Fibroblast of lung (primary cell): ENCODE results near the gene LPIN2. TPM values are rescaled to one million over a fixed set of nuclear protein-coding genes. Genes with fewer than 3 reads are reported as not detected.
A peak's percentile ranks its signal among the peaks of the same experiment; 100 is the strongest.

ENCODE experiments used
- DNase-seq, 2 donors: peaks; one replicate each; pipeline versions ENCODE4 v3.0.0 to v3.0.0-alpha.2; 2010; ENCODE audit warnings: low read depth in 2 of 2
- H2AFZ ChIP-seq: 2 replicates; pipeline ENCODE4 v1.5.1; 2012; ENCODE audit warnings: low read length, control low read depth, inconsistent platforms
- H3K27ac ChIP-seq: 2 replicates; pipeline ENCODE4 v1.5.1; 2011; ENCODE audit warnings: low read length, control low read depth; ENCODE audit not compliant: insufficient read depth
- H3K27me3 ChIP-seq: 2 replicates; pipeline ENCODE4 v1.5.1; 2011; ENCODE audit warnings: mild to moderate bottlenecking, low read length; ENCODE audit not compliant: control insufficient read depth, insufficient read depth
- H3K36me3 ChIP-seq: 2 replicates; pipeline ENCODE4 v1.5.1; 2011; ENCODE audit warnings: low read length; ENCODE audit not compliant: control insufficient read depth, insufficient read depth
- H3K4me1 ChIP-seq: 2 replicates; pipeline ENCODE4 v1.5.1; 2011; ENCODE audit warnings: low read length; ENCODE audit not compliant: control insufficient read depth, insufficient read depth; ENCODE audit errors: extremely low read depth
- H3K4me2 ChIP-seq: 2 replicates; pipeline ENCODE4 v1.5.1; 2011; ENCODE audit warnings: low read length, control low read depth; ENCODE audit not compliant: insufficient read depth; ENCODE audit errors: extremely low read depth
- H3K4me3 ChIP-seq, 4 experiments: fragments of 200-600 bp in 1 of 4; sonication (generic) in 1 of 4; replicated peaks in 1 of 4; 2 replicates each; pipeline ENCODE4 v1.5.1; 2011 to 2016; ENCODE audit warnings: low read length in 4 of 4, low read depth in 3 of 4, mild to moderate bottlenecking in 3 of 4, control low read depth in 2 of 4, inconsistent platforms in 1 of 4, mixed read lengths in 1 of 4; ENCODE audit not compliant: insufficient read depth in 1 of 4; ENCODE audit errors: control extremely low read depth in 1 of 4
- H3K79me2 ChIP-seq: 2 replicates; pipeline ENCODE4 v1.5.1; 2012; ENCODE audit warnings: mild to moderate bottlenecking, low read length, inconsistent platforms; ENCODE audit not compliant: control insufficient read depth, insufficient read depth
- H3K9ac ChIP-seq: 2 replicates; pipeline ENCODE4 v1.5.1; 2011; ENCODE audit warnings: mild to moderate bottlenecking, low read length, control low read depth; ENCODE audit not compliant: insufficient read depth
- H3K9me3 ChIP-seq: 2 replicates; pipeline ENCODE4 v1.5.1; 2012; ENCODE audit warnings: low read depth, low read length; ENCODE audit not compliant: control insufficient read depth, insufficient read depth
- H4K20me1 ChIP-seq: 2 replicates; pipeline ENCODE4 v1.5.1; 2011; ENCODE audit warnings: low read length; ENCODE audit not compliant: control insufficient read depth, insufficient read depth; ENCODE audit errors: extremely low read depth
- CTCF ChIP-seq, 2 donors: IDR thresholded peaks in 1 of 2; conservative IDR thresholded peaks in 1 of 2; 1 replicate in 1 of 2; 2 replicates in 1 of 2; pipeline ENCODE4 v1.5.1; 2011 to 2012; ENCODE audit warnings: low read length in 2 of 2, control low read depth in 1 of 2, inconsistent platforms in 1 of 2, low read depth in 1 of 2, mild to moderate bottlenecking in 1 of 2
- EZH2 ChIP-seq: IDR thresholded peaks from 2 replicates; pipeline ENCODE4 v1.5.1; 2012; ENCODE audit warnings: low read length, control low read depth, mild to moderate bottlenecking; ENCODE audit errors: missing control alignments
- polyA plus RNA-seq, 2 donors: library from polyadenylated mRNA; depleted of rRNA in 1 of 2; stranded (reverse) in 1 of 2; unstranded in 1 of 2; fragments of >200 nt; gene quantifications; 2 replicates each; pipeline ENCODE4 v1.2.1, GENCODE V29; 2011 to 2012; ENCODE audit warnings: missing spikeins in 1 of 2
- total RNA-seq: library from RNA; depleted of rRNA; stranded (reverse); fragments of >200 nt; gene quantifications from 2 replicates; pipeline ENCODE4 v1.2.1, GENCODE V29; 2014

Gene LPIN2
- total and polyA plus RNA-seq, 2 donors (not counting 1 experiment from before 2014, with no cell fraction given): 51.0 to 58.1 TPM

- DNase-seq: no peak
- H3K4me2 ChIP-seq: no peak overlapping the region
- H3K79me2 ChIP-seq: peaks cover 72% of the 10 kb centered on the region
- no peaks in the 10 kb centered on the region for H4K20me1 ChIP-seq
- no peak overlapping the region for H2AFZ ChIP-seq
- H3K27me3 ChIP-seq: no peaks in the 10 kb centered on the region
- TF ChIP-seq EZH2 (no peak), CTCF (conservative IDR thresholded peaks at IDR 0.05 in 1 of 2, IDR thresholded peaks at IDR 0.05 in 1 of 2; ENCODE audit: low read depth in 1 of 2, low read length in 2 of 2) (no peak)
- H3K4me1 ChIP-seq: peaks cover 40% of the 10 kb centered on the region
- H3K4me3 ChIP-seq: no peak overlapping the region
- H3K9ac ChIP-seq: no peak overlapping the region
- no peaks in the 10 kb centered on the region for H3K9me3 ChIP-seq
- no peak overlapping the region for H3K27ac ChIP-seq
- no peaks in the 10 kb centered on the region for H3K36me3 ChIP-seq
These were observed 28.2 kb downstream of the LPIN2 start for GRCh38 chr18:2984703-2985261.

- Histone ChIP-seq H3K4me1 (peaks cover 44% of the 10 kb centered on the region), H3K4me3 (no peak overlapping the region), H3K9me3 (no peaks in the 10 kb centered on the region), H3K36me3 (no peaks in the 10 kb centered on the region), H2AFZ (no peak overlapping the region), H3K9ac (no peak overlapping the region), H3K79me2 (peaks cover 71% of the 10 kb centered on the region), H4K20me1 (no peaks in the 10 kb centered on the region), H3K27ac (no peak overlapping the region), H3K4me2 (no peak overlapping the region), H3K27me3 (no peaks in the 10 kb centered on the region)
- no peak for DNase-seq
- TF ChIP-seq CTCF (conservative IDR thresholded peaks at IDR 0.05 in 1 of 2, IDR thresholded peaks at IDR 0.05 in 1 of 2; ENCODE audit: low read depth in 1 of 2, low read length in 2 of 2) (no peak), EZH2 (no peak)
These were observed 28.9 kb downstream of the LPIN2 start for GRCh38 chr18:2984091-2984490.

- no peaks in the 10 kb centered on the region for H4K20me1 ChIP-seq
- peaks cover 72% of the 10 kb centered on the region for H3K79me2 ChIP-seq
- H3K4me1 ChIP-seq: peaks cover 48% of the 10 kb centered on the region
- H3K9me3 ChIP-seq: no peaks in the 10 kb centered on the region
- H3K4me3 ChIP-seq: no peak overlapping the region
- peak overlapping the region; percentile 79 for H3K27ac ChIP-seq
- no peak overlapping the region for H3K9ac ChIP-seq
- H3K27me3 ChIP-seq: no peaks in the 10 kb centered on the region
- H3K36me3 ChIP-seq: no peaks in the 10 kb centered on the region
- H3K4me2 ChIP-seq: peak overlapping the region; percentile 49
- H2AFZ ChIP-seq: no peak overlapping the region
- no peak for DNase-seq
- TF ChIP-seq CTCF (conservative IDR thresholded peaks at IDR 0.05 in 1 of 2, IDR thresholded peaks at IDR 0.05 in 1 of 2; ENCODE audit: low read depth in 1 of 2, low read length in 2 of 2) (no peak), EZH2 (no peak)
These were observed 29.6 kb downstream of the LPIN2 start for GRCh38 chr18:2983296-2983695.
